ENCODE data around the gene PHF12. TPM values are rescaled to one million over a fixed set of nuclear protein-coding genes. Genes with fewer than 3 reads are reported as not detected.
"Not testable (repeated sequence)": the region's sequence is repeated elsewhere in the genome, so short reads cannot be mapped to it uniquely, and the experiment has no call there.

Gene PHF12
- total and polyA plus RNA-seq, 7 donors = 6.9 to 54.3 (median 39.1) TPM

DNA sequence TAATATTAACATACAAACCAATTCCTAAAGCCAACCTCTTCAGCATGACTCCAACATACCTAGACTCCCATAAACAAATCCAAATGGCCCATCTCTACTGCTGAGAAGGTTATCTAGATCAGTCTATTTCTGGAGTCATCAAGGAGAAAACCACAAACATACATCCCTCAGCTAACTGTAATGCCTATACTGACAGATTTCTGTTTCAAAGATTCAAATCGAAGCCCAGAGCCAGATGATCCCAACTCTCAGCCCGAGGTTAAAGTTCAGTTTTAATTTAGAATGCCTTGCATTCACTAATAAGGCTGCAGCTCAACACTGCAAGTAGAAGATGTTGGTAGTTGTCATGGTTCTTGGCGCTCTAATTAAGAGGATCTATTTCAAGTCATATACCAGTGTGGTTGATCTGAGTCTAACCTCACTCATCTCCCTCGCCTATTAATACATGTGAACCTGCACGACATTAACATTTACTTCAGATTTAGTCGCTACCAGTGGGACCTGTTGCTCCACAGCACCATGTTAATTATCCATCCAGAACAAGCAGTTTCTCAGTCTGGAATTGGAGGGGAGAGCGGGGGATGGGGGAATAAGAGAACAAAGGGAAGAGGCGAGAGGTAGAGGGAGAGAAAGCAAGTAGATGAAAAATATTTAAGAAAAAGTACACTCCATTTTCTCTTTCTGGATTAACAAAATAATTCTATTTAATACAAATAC is 15.4 kb downstream of the PHF12 start:
- Histone ChIP-seq H3K4me3 (no peak overlapping the region), H3K4me1 (peaks cover 0 to 79% (median 62%) of the 10 kb centered on the region in 4 donors), H3K27me3 (no peaks in the 10 kb centered on the region), H3K36me3 (no peaks in the 10 kb centered on the region), H3K27ac (peak overlapping the region in 1 of 4 donors; percentile 26), H3K9me3 (no peaks in the 10 kb centered on the region)
- TF ChIP-seq POLR2AphosphoS5 (IDR thresholded peaks at IDR 0.05) (no peak), POLR2A (IDR thresholded peaks at IDR 0.05) (no peak), EP300 (IDR thresholded peaks at IDR 0.05) (no peak)
- TF ChIP-seq, protein P1, sequence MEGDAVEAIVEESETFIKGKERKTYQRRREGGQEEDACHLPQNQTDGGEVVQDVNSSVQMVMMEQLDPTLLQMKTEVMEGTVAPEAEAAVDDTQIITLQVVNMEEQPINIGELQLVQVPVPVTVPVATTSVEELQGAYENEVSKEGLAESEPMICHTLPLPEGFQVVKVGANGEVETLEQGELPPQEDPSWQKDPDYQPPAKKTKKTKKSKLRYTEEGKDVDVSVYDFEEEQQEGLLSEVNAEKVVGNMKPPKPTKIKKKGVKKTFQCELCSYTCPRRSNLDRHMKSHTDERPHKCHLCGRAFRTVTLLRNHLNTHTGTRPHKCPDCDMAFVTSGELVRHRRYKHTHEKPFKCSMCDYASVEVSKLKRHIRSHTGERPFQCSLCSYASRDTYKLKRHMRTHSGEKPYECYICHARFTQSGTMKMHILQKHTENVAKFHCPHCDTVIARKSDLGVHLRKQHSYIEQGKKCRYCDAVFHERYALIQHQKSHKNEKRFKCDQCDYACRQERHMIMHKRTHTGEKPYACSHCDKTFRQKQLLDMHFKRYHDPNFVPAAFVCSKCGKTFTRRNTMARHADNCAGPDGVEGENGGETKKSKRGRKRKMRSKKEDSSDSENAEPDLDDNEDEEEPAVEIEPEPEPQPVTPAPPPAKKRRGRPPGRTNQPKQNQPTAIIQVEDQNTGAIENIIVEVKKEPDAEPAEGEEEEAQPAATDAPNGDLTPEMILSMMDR (IDR thresholded peaks at IDR 0.05) = no peak
- 92% methylated on average over 8 of the region's 8 CpGs for WGBS, 2 donors
- intact Hi-C loops (cut with DNase I) = no loop called here
- no peak for DNase-seq

DNA sequence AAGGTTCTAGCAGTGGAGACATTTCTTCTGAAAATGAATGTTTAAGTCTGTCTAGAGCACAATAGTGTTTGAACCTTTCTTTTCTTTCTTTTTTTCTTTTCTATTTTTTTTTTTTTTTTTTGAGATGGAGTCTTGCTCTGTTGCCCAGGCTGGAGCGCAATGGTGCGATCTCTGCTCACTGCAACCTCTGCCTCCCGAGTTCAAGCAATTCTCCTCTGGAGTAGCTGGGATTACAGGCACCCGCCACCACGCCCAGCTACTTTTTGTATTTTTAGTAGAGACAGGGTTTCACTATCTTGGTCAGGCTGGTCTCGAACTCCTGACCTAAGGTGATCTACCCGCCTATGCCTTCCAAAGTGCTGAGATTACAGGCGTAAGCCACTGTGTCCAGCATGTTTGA is 16.8 kb downstream of the PHF12 start:
- peaks cover 0 to 73% (median 53%) of the 10 kb centered on the region in 4 donors for H3K4me1 ChIP-seq
- H3K27me3 ChIP-seq; intact Hi-C loops (cut with DNase I); H3K36me3 ChIP-seq; H3K27ac ChIP-seq; H3K4me3 ChIP-seq; DNase-seq; H3K9me3 ChIP-seq: not testable (repeated sequence)
- WGBS, 2 donors = 94 to 96% methylated on average over 8 of the region's 8 CpGs

DNA sequence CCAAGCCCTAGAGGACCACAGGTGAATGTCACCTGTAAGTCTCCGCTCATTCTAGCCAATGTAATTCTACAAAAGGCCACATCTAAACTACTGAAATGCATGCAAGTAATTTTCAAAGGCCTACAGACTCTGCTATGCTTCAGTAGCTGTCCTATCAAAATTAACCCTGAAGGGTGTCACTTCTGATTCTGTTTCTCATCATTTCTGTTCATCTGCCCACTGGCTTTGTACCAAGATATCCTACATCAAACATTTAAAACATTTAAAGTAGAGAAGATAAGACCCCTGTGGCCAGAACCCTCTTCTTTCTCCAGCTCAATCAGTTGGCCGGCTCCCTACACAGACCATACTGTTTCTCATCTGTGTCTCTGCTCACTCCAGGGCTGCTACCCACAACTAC is 21.5 kb downstream of the PHF12 start:
- WGBS, 2 donors = 98% methylated on average over 2 of the region's 2 CpGs
- intact Hi-C loops (cut with DNase I) = no loop called here
- peaks cover 0 to 19% (median 0%) of the 10 kb centered on the region in 4 donors for H3K36me3 ChIP-seq
- H3K4me1 ChIP-seq = peaks cover 0 to 35% (median 19%) of the 10 kb centered on the region in 4 donors
- H3K9me3 ChIP-seq = no peaks in the 10 kb centered on the region
- TF ChIP-seq POLR2A (IDR thresholded peaks at IDR 0.05) = no peak
- no peak overlapping the region for H3K4me3 ChIP-seq
- H3K27me3 ChIP-seq = no peaks in the 10 kb centered on the region
- DNase-seq = no peak
- no peak overlapping the region for H3K27ac ChIP-seq

DNA sequence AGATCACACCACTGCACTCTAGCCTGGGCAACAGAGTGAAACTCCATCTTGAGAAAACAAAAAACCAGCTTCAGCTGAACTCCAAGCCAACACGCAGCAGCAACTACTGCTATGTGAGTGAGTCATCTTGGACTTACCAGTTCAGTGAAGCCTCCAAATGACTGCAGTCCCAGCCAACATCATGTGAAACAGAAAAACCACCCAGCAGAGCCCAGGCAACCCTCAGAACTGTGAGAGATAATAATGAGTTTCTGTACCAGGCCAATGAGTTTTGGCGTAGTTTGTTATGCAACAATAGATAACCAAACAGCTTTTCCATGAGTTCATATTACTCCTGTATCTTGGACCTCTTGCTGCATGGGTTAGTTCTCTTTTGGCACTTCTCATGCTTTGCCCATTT is 23.3 kb downstream of the PHF12 start:
- 90 to 94% methylated on average over 2 of the region's 2 CpGs for WGBS, 2 donors
- intact Hi-C loops (cut with DNase I) = no loop called here
- Histone ChIP-seq H3K4me1 (peaks cover 0 to 25% (median 17%) of the 10 kb centered on the region in 4 donors), H3K27me3 (no peaks in the 10 kb centered on the region), H3K4me3 (no peak overlapping the region), H3K36me3 (peaks cover 2 to 37% (median 5%) of the 10 kb centered on the region in 4 donors), H3K9me3 (no peaks in the 10 kb centered on the region), H3K27ac (no peak overlapping the region)
- DNase-seq = no peak
- TF ChIP-seq EP300 (IDR thresholded peaks at IDR 0.05) (no peak), POLR2AphosphoS5 (IDR thresholded peaks at IDR 0.05) (no peak), POLR2A (IDR thresholded peaks at IDR 0.05) (no peak)
- TF ChIP-seq, protein P1 (IDR thresholded peaks at IDR 0.05) = no peak

DNA sequence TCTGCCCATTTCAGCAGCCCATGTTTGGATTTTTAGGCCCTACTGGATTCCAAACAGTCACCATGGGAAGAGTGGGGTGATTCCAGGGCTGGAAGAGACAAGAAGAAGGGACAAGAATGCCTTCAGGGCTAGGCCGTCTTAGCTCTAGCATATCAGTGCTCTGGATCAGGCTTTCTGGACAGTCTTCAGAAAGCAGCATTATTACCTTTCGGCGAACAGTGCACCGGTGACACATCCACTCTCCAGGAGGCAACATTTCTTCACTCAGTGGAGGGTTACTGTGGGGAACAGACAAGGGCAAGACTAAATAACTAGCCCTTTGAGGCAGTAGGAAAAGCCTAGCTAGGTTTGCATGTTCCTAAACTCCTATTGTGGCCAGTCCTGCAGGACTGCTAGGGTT is 24.5 kb downstream of the PHF12 start:
- H3K4me3 ChIP-seq = no peak overlapping the region
- no peaks in the 10 kb centered on the region for H3K27me3 ChIP-seq
- 94 to 95% methylated on average over 4 of the region's 4 CpGs for WGBS, 2 donors
- no peak for TF ChIP-seq POLR2A (IDR thresholded peaks at IDR 0.05)
- TF ChIP-seq, protein P1 (IDR thresholded peaks at IDR 0.05) = no peak
- TF ChIP-seq EP300 (IDR thresholded peaks at IDR 0.05) = no peak
- no peak for TF ChIP-seq POLR2AphosphoS5 (IDR thresholded peaks at IDR 0.05)
- no peak for DNase-seq
- peaks cover 0 to 19% (median 16%) of the 10 kb centered on the region in 4 donors for H3K4me1 ChIP-seq
- peak overlapping the region in 3 of 4 donors; percentile 27 to 38 (median 28) for H3K27ac ChIP-seq
- peaks cover 5 to 49% (median 7%) of the 10 kb centered on the region in 4 donors for H3K36me3 ChIP-seq
- intact Hi-C loops (cut with DNase I) = no loop called here
- no peaks in the 10 kb centered on the region for H3K9me3 ChIP-seq

Measured in sigmoid colon (tissue), 7 donors.